ENCODE measurements around the gene DEFB113. TPM values are rescaled to one million over a fixed set of nuclear protein-coding genes. Genes with fewer than 3 reads are reported as not detected.

Gene DEFB113
- total RNA-seq, 1 experiment from 2014 or later, result not detected

- Histone ChIP-seq H3K9me3 (ENCODE audit: insufficient read depth, low read depth) (no peaks in the 10 kb centered on the region), H4K20me1 (ENCODE audit: insufficient read depth) (no peaks in the 10 kb centered on the region), H3K4me2 (no peak overlapping the region), H3K27me3 (ENCODE audit: insufficient read depth, low read depth) (no peaks in the 10 kb centered on the region), H3K27ac (no peak overlapping the region), H3K9me2 (ENCODE audit: insufficient read depth) (no peaks in the 10 kb centered on the region), H3F3A (ENCODE audit: insufficient read depth, low read depth) (no peaks in the 10 kb centered on the region), H3K36me3 (ENCODE audit: low read depth) (no peaks in the 10 kb centered on the region), H3K79me2 (ENCODE audit: low read depth) (no peaks in the 10 kb centered on the region), H2AFZ (no peak overlapping the region), H3K4me1 (replicated peaks; ENCODE audit: insufficient read depth) (no peaks in the 10 kb centered on the region), H3K4me3 (no peak overlapping the region)
- ChIA-PET POLR2A (ENCODE audit: unreplicated experiment) (interaction anchor here (0.6 kb wide), 1 partner anchor 17 kb away, joined by 4 read pairs; no protein-coding TSS in a partner anchor), CTCF (no interaction called here)
- no TSS peak for BruUV-seq (replicated peaks)
- intact Hi-C loops (cut with micrococcal nuclease; ENCODE audit: unreplicated experiment), result no loop called here
- DNase-seq, result no peak
- no peak for TF ChIP-seq CTCF (conservative IDR thresholded peaks at IDR 0.05)
- no peak for TF ChIP-seq EZH2 (IDR thresholded peaks at IDR 0.05; ENCODE audit: low read depth)
These were observed 19.5 kb upstream of the DEFB113 start for GRCh38 chr6:49988900-49989299.

- Histone ChIP-seq H3K79me2 (ENCODE audit: low read depth) (no peaks in the 10 kb centered on the region), H3K27me3 (ENCODE audit: insufficient read depth, low read depth) (no peaks in the 10 kb centered on the region), H3K36me3 (ENCODE audit: low read depth) (no peaks in the 10 kb centered on the region), H3K4me3 (no peak overlapping the region), H4K20me1 (ENCODE audit: insufficient read depth) (no peaks in the 10 kb centered on the region), H3K27ac (no peak overlapping the region), H3K4me1 (replicated peaks; ENCODE audit: insufficient read depth) (no peaks in the 10 kb centered on the region), H3K4me2 (no peak overlapping the region), H3K9me3 (ENCODE audit: insufficient read depth, low read depth) (no peaks in the 10 kb centered on the region), H3F3A (ENCODE audit: insufficient read depth, low read depth) (no peaks in the 10 kb centered on the region), H2AFZ (no peak overlapping the region), H3K9me2 (ENCODE audit: insufficient read depth) (no peaks in the 10 kb centered on the region)
- CTCF ChIA-PET, result no interaction called here
- intact Hi-C loops (cut with micrococcal nuclease; ENCODE audit: unreplicated experiment), result no loop called here
- no peak for DNase-seq
- no TSS peak for BruUV-seq (replicated peaks)
- TF ChIP-seq EZH2 (IDR thresholded peaks at IDR 0.05; ENCODE audit: low read depth) (no peak), CTCF (conservative IDR thresholded peaks at IDR 0.05) (no peak)
- POLR2A ChIA-PET (ENCODE audit: unreplicated experiment), result no interaction called here
These were observed 18.3 kb upstream of the DEFB113 start for GRCh38 chr6:49987749-49988148.

GRCh38 chr6:49986551-49986950 lies 17.1 kb upstream of the DEFB113 start:
- BruUV-seq (replicated peaks), result no TSS peak
- TF ChIP-seq CTCF (conservative IDR thresholded peaks at IDR 0.05) (no peak), EZH2 (IDR thresholded peaks at IDR 0.05; ENCODE audit: low read depth) (no peak)
- Histone ChIP-seq H4K20me1 (ENCODE audit: insufficient read depth) (no peaks in the 10 kb centered on the region), H3F3A (ENCODE audit: insufficient read depth, low read depth) (no peaks in the 10 kb centered on the region), H3K27ac (no peak overlapping the region), H3K9me3 (ENCODE audit: insufficient read depth, low read depth) (no peaks in the 10 kb centered on the region), H3K79me2 (ENCODE audit: low read depth) (no peaks in the 10 kb centered on the region), H2AFZ (no peak overlapping the region), H3K9me2 (ENCODE audit: insufficient read depth) (no peaks in the 10 kb centered on the region), H3K36me3 (ENCODE audit: low read depth) (no peaks in the 10 kb centered on the region), H3K4me1 (replicated peaks; ENCODE audit: insufficient read depth) (no peaks in the 10 kb centered on the region), H3K27me3 (ENCODE audit: insufficient read depth, low read depth) (no peaks in the 10 kb centered on the region), H3K4me2 (no peak overlapping the region), H3K4me3 (no peak overlapping the region)
- intact Hi-C loops (cut with micrococcal nuclease; ENCODE audit: unreplicated experiment), result no loop called here
- ChIA-PET POLR2A (ENCODE audit: unreplicated experiment) (no interaction called here), CTCF (no interaction called here)
- DNase-seq, result no peak

All from PC-9 (cell line).